ENCODE data around the gene TOPAZ1.

The TOPAZ1 gene

DNA sequence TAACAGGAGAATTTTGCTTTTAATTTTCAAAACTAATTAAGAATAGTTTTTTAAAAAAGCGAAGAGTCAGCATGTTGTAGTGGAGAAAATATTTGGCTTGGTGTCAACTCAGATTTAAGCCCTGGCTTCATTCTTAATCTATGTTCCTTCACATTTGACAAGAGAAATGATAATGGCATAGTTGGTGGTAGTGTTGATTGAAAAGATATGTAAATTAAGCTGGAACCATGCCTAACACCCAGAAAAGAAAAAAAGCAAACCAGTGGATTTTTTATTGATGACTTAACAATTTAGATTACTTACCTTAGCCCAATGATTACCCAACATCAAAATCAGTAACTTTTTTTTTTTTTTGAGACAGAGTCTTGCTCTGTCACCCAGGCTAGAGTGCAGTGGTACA is 124.3 kb downstream of the TOPAZ1 start:
- H3K4me3 ChIP-seq (ENCODE audit: low read depth, low read length), result no peak overlapping the region
- TF ChIP-seq CTCF (IDR thresholded peaks at IDR 0.05; ENCODE audit: borderline replicate concordance, insufficient read depth, low read depth, low read length), result no peak

DNA sequence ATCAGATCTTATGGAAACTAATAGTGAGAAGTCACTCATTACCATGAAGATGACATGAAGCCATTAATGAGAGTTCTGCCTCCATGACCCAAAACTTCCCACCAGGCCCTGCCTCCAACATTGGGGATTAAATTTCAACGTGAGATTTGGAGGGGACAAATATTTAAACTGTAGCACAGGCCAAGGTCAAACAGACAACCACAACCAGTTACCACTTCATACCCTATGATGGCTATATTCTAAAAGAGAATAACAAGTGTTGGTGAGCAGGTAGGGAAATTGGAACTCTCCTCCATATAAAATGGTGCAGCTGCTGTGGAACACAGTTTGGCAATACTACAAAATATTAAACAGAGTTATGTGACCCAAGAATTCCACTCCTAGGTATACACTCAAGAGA is 133.8 kb downstream of the TOPAZ1 start:
- TF ChIP-seq CTCF (IDR thresholded peaks at IDR 0.05; ENCODE audit: borderline replicate concordance, insufficient read depth, low read depth, low read length), result no peak
- no peak overlapping the region for H3K4me3 ChIP-seq (ENCODE audit: low read depth, low read length)
